Esophagus squamous epithelium (tissue), 5 donors: ENCODE measurements around the gene TRAPPC13. TPM values are rescaled to one million over a fixed set of nuclear protein-coding genes. Genes with fewer than 3 reads are reported as not detected.

Experiments
- DNase-seq: peaks from one replicate; lab custom pipeline; 2025; lab: John Stamatoyannopoulos, UW
- H3K27ac ChIP-seq, 4 donors: fragments of 200-600 bp; sonication (generic); one replicate each; pipeline ENCODE4 v1.5.1; 2016 to 2019; ENCODE audit warnings: mild to moderate bottlenecking in 1 of 4
- H3K27me3 ChIP-seq, 4 donors: fragments of 200-600 bp; sonication (generic); 1 replicate in 3 of 4; 2 replicates in 1 of 4; pipeline versions ENCODE4 v1.5.1 to v1.6.0; 2017 to 2021; ENCODE audit warnings: antibody characterized with exemption in 1 of 4
- H3K36me3 ChIP-seq, 3 donors: fragments of 200-600 bp; sonication (generic); one replicate each; pipeline ENCODE4 v1.5.1; 2016 to 2019
- H3K4me1 ChIP-seq, 3 donors: fragments of 200-600 bp; sonication (generic); one replicate each; pipeline ENCODE4 v1.5.1; 2017 to 2019
- H3K4me3 ChIP-seq, 4 donors: fragments of 200-600 bp; sonication (generic); 1 replicate in 3 of 4; 2 replicates in 1 of 4; pipeline ENCODE4 v1.5.1; 2016 to 2019; ENCODE audit warnings: mild to moderate bottlenecking in 2 of 4, moderate library complexity in 1 of 4
- H3K9me3 ChIP-seq, 3 donors: fragments of 200-600 bp; sonication (generic); one replicate each; pipeline ENCODE4 v1.5.1; 2016 to 2019
- CTCF ChIP-seq, 6 experiments: fragments of 450-650 bp in 4 of 6; fragments of 200-600 bp in 2 of 6; sonication (generic) in 2 of 6; IDR thresholded peaks; one replicate each; pipeline ENCODE4 v1.5.1; 2016 to 2019; ENCODE audit warnings: antibody characterized with exemption in 6 of 6, mild to moderate bottlenecking in 4 of 6, moderate library complexity in 4 of 6
- POLR2A ChIP-seq, 4 donors: fragments of 450-650 bp; IDR thresholded peaks; one replicate each; pipeline ENCODE4 v1.6.1; 2017; ENCODE audit warnings: antibody characterized with exemption in 4 of 4, mild to moderate bottlenecking in 4 of 4, moderate library complexity in 3 of 4
- WGBS, 2 donors: methylation state at CpG; one replicate each; pipeline ENCODE4 v1.1.5; 2018; 5-methylcytosine and 5-hydroxymethylcytosine counted together
- intact Hi-C: fragments of 100-400 bp; cut with DNase I; formaldehyde crosslinking; loops from one replicate; pipeline ENCODE4 v1.15.0; 2022
- small RNA-seq, 4 donors: library from RNA; depleted of rRNA; stranded (forward); fragments of <200 nt; gene quantifications; one replicate each; pipeline ENCODE3, GENCODE V24; 2016
- total RNA-seq, 4 donors: library from RNA; depleted of rRNA; stranded (reverse); fragments of >200 nt; gene quantifications; one replicate each; pipeline ENCODE4 v1.1.0, GENCODE V29; 2016
- donor health status: DM: yes; HTN: yes; CAD: no.

The TRAPPC13 gene
- total RNA-seq, 4 donors from 2014 or later: 10.1 to 19.5 (median 14.9) TPM

GRCh38 chr5:65699338-65699737, 74.5 kb downstream of the TRAPPC13 start:
- Histone ChIP-seq H3K27ac (no peak overlapping the region), H3K9me3 (no peaks in the 10 kb centered on the region), H3K36me3 (peaks cover 0 to 41% (median 0%) of the 10 kb centered on the region in 3 donors), H3K27me3 (no peaks in the 10 kb centered on the region), H3K4me3 (no peak overlapping the region), H3K4me1 (no peaks in the 10 kb centered on the region)
- TF ChIP-seq POLR2A (IDR thresholded peaks at IDR 0.05) (no peak), CTCF (IDR thresholded peaks at IDR 0.05) (no peak)
- WGBS, 2 donors: 78 to 98% methylated on average over 4 of the region's 4 CpGs
- intact Hi-C loops: no loop called here
- no peak for DNase-seq

DNA sequence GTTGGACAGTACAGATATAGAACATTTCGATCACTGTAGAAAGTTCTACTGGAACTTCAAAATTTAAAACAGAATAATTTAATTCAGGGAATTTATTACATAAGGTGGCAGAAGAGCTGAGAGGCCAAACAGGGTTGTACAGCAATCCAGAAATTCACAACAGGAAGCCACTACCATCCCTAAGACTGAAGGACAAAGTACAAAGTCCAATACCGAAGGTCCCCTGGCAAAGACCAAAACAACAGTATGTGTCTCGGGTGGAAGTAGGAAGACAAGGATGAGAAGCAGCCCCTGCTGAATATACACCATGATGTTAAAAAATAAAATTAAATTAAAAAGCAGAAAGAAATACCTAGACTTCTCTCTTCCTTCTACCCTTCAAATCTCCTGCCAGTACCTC, 77.2 kb downstream of the TRAPPC13 start:
- intact Hi-C loops: no loop called here
- Histone ChIP-seq H3K27ac (no peak overlapping the region), H3K4me3 (no peak overlapping the region), H3K36me3 (peaks cover 0 to 49% (median 0%) of the 10 kb centered on the region in 3 donors), H3K4me1 (no peaks in the 10 kb centered on the region), H3K9me3 (no peaks in the 10 kb centered on the region), H3K27me3 (no peaks in the 10 kb centered on the region)
- TF ChIP-seq CTCF (IDR thresholded peaks at IDR 0.05): no peak
- TF ChIP-seq POLR2A (IDR thresholded peaks at IDR 0.05): no peak
- DNase-seq: no peak
- WGBS, 2 donors: 96 to 100% methylated on average over 3 of the region's 3 CpGs

GRCh38 chr5:65704621-65705239, 79.9 kb downstream of the TRAPPC13 start:
- 88 to 91% methylated on average over 2 of the region's 2 CpGs for WGBS, 2 donors
- intact Hi-C loops: no loop called here
- peaks cover 0 to 57% (median 0%) of the 10 kb centered on the region in 3 donors for H3K36me3 ChIP-seq
- H3K9me3 ChIP-seq: no peaks in the 10 kb centered on the region
- DNase-seq: no peak
- no peaks in the 10 kb centered on the region for H3K27me3 ChIP-seq
- no peak overlapping the region for H3K4me3 ChIP-seq
- H3K27ac ChIP-seq: no peak overlapping the region
- no peak for TF ChIP-seq CTCF (IDR thresholded peaks at IDR 0.05)
- TF ChIP-seq POLR2A (IDR thresholded peaks at IDR 0.05): no peak
- H3K4me1 ChIP-seq: no peaks in the 10 kb centered on the region

DNA sequence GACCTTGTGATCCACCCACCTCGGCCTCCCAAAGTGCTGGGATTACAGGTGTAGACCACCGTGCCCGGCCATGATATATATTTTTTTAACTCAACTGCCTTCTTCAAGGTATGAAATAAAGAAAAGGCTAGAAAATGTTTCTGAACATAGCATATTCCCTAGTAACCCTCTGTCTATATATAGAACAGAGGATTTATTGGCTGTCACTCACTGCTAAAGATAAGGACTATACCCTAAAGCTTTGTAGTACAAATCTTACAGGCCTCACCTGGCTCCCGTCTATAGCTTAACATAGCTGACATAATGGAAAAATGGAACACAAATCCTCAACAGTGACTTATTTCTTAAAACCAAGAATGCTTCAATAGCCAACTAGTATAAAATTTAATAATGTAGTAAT, 82.8 kb downstream of the TRAPPC13 start:
- intact Hi-C loops: no loop called here
- 85 to 97% methylated on average over 3 to 4 of the region's 4 CpGs for WGBS, 2 donors
- no peaks in the 10 kb centered on the region for H3K9me3 ChIP-seq
- DNase-seq: no peak
- no peaks in the 10 kb centered on the region for H3K27me3 ChIP-seq
- no peaks in the 10 kb centered on the region for H3K4me1 ChIP-seq
- H3K4me3 ChIP-seq: no peak overlapping the region
- TF ChIP-seq CTCF (IDR thresholded peaks at IDR 0.05) (no peak), POLR2A (IDR thresholded peaks at IDR 0.05) (no peak)
- H3K36me3 ChIP-seq: peaks cover 0 to 56% (median 4%) of the 10 kb centered on the region in 3 donors
- H3K27ac ChIP-seq: no peak overlapping the region

GRCh38 chr5:65708145-65708544, 83.3 kb downstream of the TRAPPC13 start:
- Histone ChIP-seq H3K9me3 (no peaks in the 10 kb centered on the region), H3K4me3 (no peak overlapping the region), H3K27ac (no peak overlapping the region), H3K27me3 (no peaks in the 10 kb centered on the region), H3K36me3 (peaks cover 0 to 51% (median 4%) of the 10 kb centered on the region in 3 donors), H3K4me1 (no peaks in the 10 kb centered on the region)
- no peak for TF ChIP-seq CTCF (IDR thresholded peaks at IDR 0.05)
- TF ChIP-seq POLR2A (IDR thresholded peaks at IDR 0.05): no peak
- WGBS, 2 donors: 87 to 94% methylated on average over 4 of the region's 4 CpGs
- intact Hi-C loops: no loop called here
- DNase-seq: no peak

Small RNAs within 50 kb of the gene (small RNA-seq; reads per million reads assigned to genes)
- 0 reads per million in 4 donors for gene RNU6-540P

Other genes starting within 250 kb of the TRAPPC13 start
- gene ADAMTS6, start 143.1 kb upstream of the TRAPPC13 start, total RNA-seq: 1 to 10 TPM in 2 of 4 donors, under 1 TPM in 2; 0.23 to 3.8 (median 1.0) TPM
- gene CENPK, start 61.9 kb upstream of the TRAPPC13 start, total RNA-seq: 10 to 100 TPM in 1 of 4 donors, 1 to 10 TPM in 3; 4.0 to 17.3 (median 7.8) TPM
- gene PPWD1, start 61.7 kb upstream of the TRAPPC13 start, total RNA-seq: 10 to 100 TPM; 10.1 to 45.4 (median 28.3) TPM
- gene TRIM23, start 694 bp upstream of the TRAPPC13 start, total RNA-seq: 10 to 100 TPM in 1 of 4 donors, 1 to 10 TPM in 3; 5.5 to 14.1 (median 7.4) TPM
- gene SHLD3, start within 50 bp of the TRAPPC13 start, total RNA-seq: 1 to 10 TPM in 3 of 4 donors, under 1 TPM in 1; 0.27 to 4.5 (median 3.1) TPM
- 1 to 10 TPM in 3 of 4 donors, under 1 TPM in 1; 0.99 to 5.8 (median 3.7) TPM for gene SGTB, start 97.1 kb downstream of the TRAPPC13 start, total RNA-seq
- 10 to 100 TPM in 3 of 4 donors, 1 to 10 TPM in 1; 4.9 to 22.1 (median 19.2) TPM for gene NLN, start 97.2 kb downstream of the TRAPPC13 start, total RNA-seq